ENCODE measurements around the gene NOTCH1. TPM values are rescaled to one million over a fixed set of nuclear protein-coding genes. Genes with fewer than 3 reads are reported as not detected.
A peak's percentile ranks its signal among the peaks of the same experiment; 100 is the strongest.

Gene NOTCH1
- total and polyA plus RNA-seq, 2 of the 8 experiments (the other 6 are each of a cell fraction or from before 2014, with no cell fraction given), result 6.9 to 55.6 TPM

DNA sequence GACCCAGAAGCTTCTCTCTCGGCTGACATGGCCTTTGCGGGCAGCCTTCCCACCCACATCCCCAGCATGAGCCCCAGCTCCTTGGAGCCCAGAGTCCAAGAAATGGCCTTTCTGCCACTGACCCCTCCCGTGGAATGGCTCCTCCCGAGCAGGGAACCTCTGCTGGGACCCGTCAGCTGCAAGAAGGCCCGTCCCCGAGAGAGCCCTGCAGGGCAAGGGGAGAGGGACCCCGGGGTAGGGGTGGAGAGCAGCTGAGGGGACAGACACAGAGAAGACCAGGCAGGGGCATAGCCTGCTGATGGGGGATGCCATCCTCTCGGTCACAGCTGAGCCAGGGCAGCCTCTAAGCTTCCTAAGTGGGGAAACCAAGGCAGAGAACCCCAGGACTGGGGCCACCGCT, 11.2 kb upstream of the NOTCH1 start:
- Histone ChIP-seq H3K23me2 (ENCODE audit: low read depth, low read length) (no peaks in the 10 kb centered on the region), H3K56ac (replicated peaks; ENCODE audit: insufficient read length, low read depth, low read length) (no peak overlapping the region), H2BK20ac (ENCODE audit: low read length) (0 out of 2 replicates have a peak overlapping the region, but pooled peaks have one; percentile 18), H2AK5ac (ENCODE audit: low read depth, low read length) (no peak overlapping the region), H3K79me1 (ENCODE audit: low read depth, low read length) (no peaks in the 10 kb centered on the region), H3K27ac (ENCODE audit: low read depth, low read length) (no peak overlapping the region), H3K23ac (ENCODE audit: insufficient read length) (no peak overlapping the region), H2BK5ac (ENCODE audit: low read depth, low read length) (no peak overlapping the region), H3K4me2 (ENCODE audit: insufficient read depth in 1 of 2, low read depth in 2 of 2, low read length in 2 of 2) (no peak overlapping the region), H3K9me3 (ENCODE audit: insufficient read depth in 2 of 2, low read depth in 1 of 2, low read length in 1 of 2) (peaks cover 17 to 18% of the 10 kb centered on the region in 2 experiments), H3K18ac (ENCODE audit: extremely low read depth, low read length) (no peak overlapping the region; the same call in 1 of the 2 replicates), H3K4me1 (replicated peaks in 1 of 4; ENCODE audit: control insufficient read depth in 3 of 4, insufficient read depth in 4 of 4, low read length in 3 of 4) (peaks cover 0 to 11% (median 3%) of the 10 kb centered on the region in 4 experiments; a peak in 3 of 7 replicates), H3K14ac (ENCODE audit: insufficient read length) (no peak overlapping the region), H3K9ac (replicated peaks in 1 of 4; ENCODE audit: extremely low read depth in 1 of 4, low read depth in 3 of 4, low read length in 3 of 4) (no peak overlapping the region), H4K91ac (replicated peaks; ENCODE audit: insufficient read length, low read length) (no peak overlapping the region), H3K4me3 (ENCODE audit: extremely low read depth in 1 of 4, insufficient read depth in 2 of 4, low read depth in 3 of 4, low read length in 4 of 4) (no peak overlapping the region), H2BK12ac (ENCODE audit: low read depth, low read length) (no peak overlapping the region), H3K36me3 (ENCODE audit: control insufficient read depth in 2 of 4, insufficient read depth in 4 of 4, low read length in 3 of 4) (no peaks in the 10 kb centered on the region), H4K20me1 (replicated peaks in 1 of 2; ENCODE audit: control insufficient read depth in 1 of 2, insufficient read depth in 2 of 2, low read length in 2 of 2) (no peaks in the 10 kb centered on the region), H4K8ac (ENCODE audit: extremely low read depth, insufficient read depth, low read length) (no peak overlapping the region), H2BK15ac (ENCODE audit: low read length) (no peak overlapping the region), H3K79me2 (ENCODE audit: control insufficient read depth in 1 of 2, insufficient read depth in 2 of 2, low read length in 2 of 2) (no peaks in the 10 kb centered on the region), H3K27me3 (replicated peaks in 1 of 4; ENCODE audit: control insufficient read depth in 3 of 4, extremely low read depth in 1 of 4, insufficient read depth in 3 of 4, low read length in 3 of 4) (peaks cover 0 to 5% (median 0%) of the 10 kb centered on the region in 4 experiments; a peak in 3 of 7 replicates), H2AFZ (ENCODE audit: low read length) (no peak overlapping the region), H2BK120ac (replicated peaks; ENCODE audit: low read depth, low read length) (no peak overlapping the region), H3K4ac (replicated peaks; ENCODE audit: insufficient read length, low read depth, low read length) (no peak overlapping the region), H4K5ac (ENCODE audit: insufficient read length, low read depth, low read length) (no peak overlapping the region)
- TF ChIP-seq GTF2F1 (IDR thresholded peaks at IDR 0.05; ENCODE audit: borderline replicate concordance, low read depth, low read length), result no peak
- no peak for TF ChIP-seq BACH1 (IDR thresholded peaks at IDR 0.05; ENCODE audit: low read length)
- DNase-seq (ENCODE audit: low read depth in 1 of 2, low spot score in 2 of 2) (no peak), FAIRE-seq (no peak)
- WGBS, 2 experiments (ENCODE audit: extremely low coverage in 1 of 2, insufficient coverage in 1 of 2, insufficient read length in 1 of 2, insufficient replicate concordance in 2 of 2, low coverage in 1 of 2, low lambda C conversion rate in 2 of 2, missing lambda C conversion rate in 1 of 2), result 83% methylated on average over 10 of the region's 10 CpGs; no CpG with 5 or more reads in 1 of the 2 experiments
- POLR2A ChIA-PET (ENCODE audit: partially characterized antibody), result interaction anchor here (0.8 to 1.7 kb wide), 4 partner anchors 9 to 16 kb away, joined by 3 to 9 read pairs (median 4); no protein-coding TSS in a partner anchor
- CTCF ChIA-PET (ENCODE audit: partially characterized antibody), result interaction anchor here (0.7 to 2.3 kb wide), 10 partner anchors 16 to 282 kb away, joined by 3 to 8 read pairs (median 4); no protein-coding TSS in a partner anchor
